HG02870 (cell line): Measurements from ENCODE around the gene FGR.

Experiments
- ATAC-seq: cut with Tn5 transposase; IDR thresholded peaks from one replicate; pipeline ENCODE4 v1.9.1; 2021; ENCODE audit warnings: mild to moderate bottlenecking, moderate library complexity; ENCODE audit not compliant: unreplicated experiment

Gene FGR

GRCh38 chr1:27617420-27617819, 17.6 kb downstream of the FGR start:
- no peak for ATAC-seq

GRCh38 chr1:27616441-27616840, 18.5 kb downstream of the FGR start:
- ATAC-seq, result no peak

- ATAC-seq, result no peak
Observed at GRCh38 chr1:27615346-27616192, 19.4 kb downstream of the FGR start.

- ATAC-seq, result no peak
Observed at GRCh38 chr1:27614625-27615344, 20.2 kb downstream of the FGR start.

GRCh38 chr1:27614043-27614624, 20.9 kb downstream of the FGR start:
- ATAC-seq, result no peak

- ATAC-seq, result no peak
Observed at GRCh38 chr1:27612718-27613117, 22.3 kb downstream of the FGR start.

GRCh38 chr1:27611450-27611849, 23.5 kb downstream of the FGR start:
- no peak for ATAC-seq

GRCh38 chr1:27609618-27610240, 25.3 kb downstream of the FGR start:
- ATAC-seq, result no peak

GRCh38 chr1:27609210-27609555, 25.8 kb downstream of the FGR start:
- ATAC-seq, result no peak

- no peak for ATAC-seq
Observed at GRCh38 chr1:27607239-27607804, 27.7 kb downstream of the FGR start.

GRCh38 chr1:27606708-27607238, 28.2 kb downstream of the FGR start:
- no peak for ATAC-seq

- no peak for ATAC-seq
Observed at GRCh38 chr1:27605796-27606707, 28.9 kb downstream of the FGR start.

- ATAC-seq, result no peak
Observed at GRCh38 chr1:27605300-27605766, 29.7 kb downstream of the FGR start.

GRCh38 chr1:27604579-27605299, 30.2 kb downstream of the FGR start:
- ATAC-seq, result no peak

- peak; percentile 43 for ATAC-seq
Observed at GRCh38 chr1:27603681-27604578, 31.1 kb downstream of the FGR start, which contains the start of gene AHDC1. Gene AHDC1, minus strand, starts transcription at chr1:27604144. Its CDS starts 52,029 bp downstream, at chr1:27552115.

GRCh38 chr1:27603309-27603680, 31.7 kb downstream of the FGR start:
- no peak for ATAC-seq

- no peak for ATAC-seq
Observed at GRCh38 chr1:27602462-27603308, 32.3 kb downstream of the FGR start.
